Bronchial epithelial cell (primary cell): ENCODE measurements around the gene CENPM. TPM values are rescaled to one million over a fixed set of nuclear protein-coding genes. Genes with fewer than 3 reads are reported as not detected.

Experiments
- DNase-seq: peaks from one replicate; pipeline ENCODE4 v3.0.0-alpha.2; 2010; ENCODE audit warnings: low read depth
- FAIRE-seq: peaks from 2 replicates; lab custom pipeline; 2011; peaks lifted over from hg19 to GRCh38; lab: Jason Lieb, UNC
- H3K27me3 ChIP-seq: 2 replicates; pipeline ENCODE4 v1.5.1; 2011; ENCODE audit warnings: low read length; ENCODE audit not compliant: control insufficient read depth, insufficient read depth
- H3K36me3 ChIP-seq: 2 replicates; pipeline ENCODE4 v1.5.1; 2011; ENCODE audit warnings: low read length; ENCODE audit not compliant: control insufficient read depth, insufficient read depth
- H3K4me3 ChIP-seq: 2 replicates; pipeline ENCODE4 v1.5.1; 2011; ENCODE audit warnings: mild to moderate bottlenecking, low read depth, low read length, control low read depth
- total RNA-seq: library from RNA; depleted of rRNA; stranded (reverse); fragments of >200 nt; gene quantifications from 2 replicates; pipeline ENCODE4 v1.2.1, GENCODE V29; 2014
- TF ChIP-seq, protein P1 (sequence below): IDR thresholded peaks from 2 replicates; pipeline ENCODE4 v1.5.1; 2011; ENCODE audit warnings: mild to moderate bottlenecking, moderate library complexity, low read length, control low read depth, inconsistent platforms; ENCODE audit not compliant: insufficient read depth, severe bottlenecking

Gene CENPM, protein sequence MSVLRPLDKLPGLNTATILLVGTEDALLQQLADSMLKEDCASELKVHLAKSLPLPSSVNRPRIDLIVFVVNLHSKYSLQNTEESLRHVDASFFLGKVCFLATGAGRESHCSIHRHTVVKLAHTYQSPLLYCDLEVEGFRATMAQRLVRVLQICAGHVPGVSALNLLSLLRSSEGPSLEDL
- total RNA-seq, result 1.3 and 3.5 TPM in 2 replicates

DNA sequence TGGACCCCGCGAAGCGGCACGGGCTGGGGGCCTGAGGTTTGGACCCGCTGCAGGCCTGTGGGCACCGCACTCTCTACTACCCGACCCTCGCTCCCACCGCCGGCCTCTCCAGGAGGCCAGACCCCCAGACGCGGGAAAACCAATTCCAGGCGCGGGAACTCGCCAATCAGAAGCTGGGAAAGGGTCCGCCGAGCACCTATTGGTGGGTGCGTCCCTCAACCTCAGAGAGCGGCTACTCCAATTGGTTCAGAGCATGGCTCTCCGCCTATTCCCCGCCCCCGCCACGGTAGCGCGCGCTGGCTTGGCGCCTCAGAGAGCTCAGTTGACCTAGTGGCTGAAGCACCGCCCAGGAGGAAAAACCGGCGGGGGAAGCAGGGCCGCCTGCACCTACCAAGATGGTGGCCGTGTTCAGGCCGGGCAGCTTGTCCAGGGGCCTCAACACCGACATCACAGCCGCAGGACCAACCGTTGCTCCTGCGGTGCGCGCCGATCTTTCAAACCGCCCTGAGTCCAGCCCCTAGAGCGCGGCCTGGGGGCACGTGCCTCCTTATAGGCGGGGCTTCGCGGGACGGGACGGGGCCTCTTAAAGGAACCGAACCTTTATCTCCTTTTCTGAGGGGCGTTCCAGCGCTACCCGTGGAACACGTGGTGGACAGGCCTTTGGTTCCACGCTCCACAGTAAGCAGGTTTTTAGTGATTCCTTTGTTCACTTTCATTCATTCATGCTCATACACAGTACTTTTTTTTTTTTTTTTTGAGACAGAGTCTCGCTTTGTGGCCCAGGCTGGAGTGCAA lies at the start of gene CENPM:
Gene CENPM (minus strand): TSS at position 524 of the 795 bp plus-strand sequence. CDS start 76 bp downstream, at position 448.
- FAIRE-seq (no peak), DNase-seq (peak; percentile 86)
- Histone ChIP-seq H3K4me3 (peak within 1 kb of the TSS; percentile 74), H3K36me3 (no peaks in the 10 kb centered on the region), H3K27me3 (no peaks in the 10 kb centered on the region)
- TF ChIP-seq, protein P1, sequence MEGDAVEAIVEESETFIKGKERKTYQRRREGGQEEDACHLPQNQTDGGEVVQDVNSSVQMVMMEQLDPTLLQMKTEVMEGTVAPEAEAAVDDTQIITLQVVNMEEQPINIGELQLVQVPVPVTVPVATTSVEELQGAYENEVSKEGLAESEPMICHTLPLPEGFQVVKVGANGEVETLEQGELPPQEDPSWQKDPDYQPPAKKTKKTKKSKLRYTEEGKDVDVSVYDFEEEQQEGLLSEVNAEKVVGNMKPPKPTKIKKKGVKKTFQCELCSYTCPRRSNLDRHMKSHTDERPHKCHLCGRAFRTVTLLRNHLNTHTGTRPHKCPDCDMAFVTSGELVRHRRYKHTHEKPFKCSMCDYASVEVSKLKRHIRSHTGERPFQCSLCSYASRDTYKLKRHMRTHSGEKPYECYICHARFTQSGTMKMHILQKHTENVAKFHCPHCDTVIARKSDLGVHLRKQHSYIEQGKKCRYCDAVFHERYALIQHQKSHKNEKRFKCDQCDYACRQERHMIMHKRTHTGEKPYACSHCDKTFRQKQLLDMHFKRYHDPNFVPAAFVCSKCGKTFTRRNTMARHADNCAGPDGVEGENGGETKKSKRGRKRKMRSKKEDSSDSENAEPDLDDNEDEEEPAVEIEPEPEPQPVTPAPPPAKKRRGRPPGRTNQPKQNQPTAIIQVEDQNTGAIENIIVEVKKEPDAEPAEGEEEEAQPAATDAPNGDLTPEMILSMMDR, result no peak

DNA sequence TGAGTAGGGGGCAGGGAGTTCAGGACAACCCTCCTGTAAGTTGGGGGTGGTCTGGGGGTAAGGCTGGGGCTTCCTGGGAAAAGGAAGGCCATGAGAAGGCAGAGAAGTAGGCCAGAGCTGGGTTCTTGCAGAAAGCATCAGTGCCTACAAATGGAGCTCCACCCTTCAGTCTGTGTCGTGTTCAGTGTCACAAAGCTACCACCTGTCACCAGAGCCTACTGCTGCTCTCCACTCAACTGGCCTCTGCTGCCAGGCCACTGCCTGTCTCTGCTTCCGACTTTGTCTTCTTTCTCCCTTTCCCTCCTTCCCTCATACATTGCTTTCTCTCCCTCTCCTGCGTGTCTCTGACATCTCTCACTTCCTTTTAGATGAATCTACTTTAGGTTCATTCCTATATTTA lies 48.3 kb upstream of the CENPM start:
- TF ChIP-seq, protein P1, result no peak
- FAIRE-seq (no peak), DNase-seq (no peak)
- Histone ChIP-seq H3K36me3 (no peaks in the 10 kb centered on the region), H3K27me3 (no peaks in the 10 kb centered on the region), H3K4me3 (no peak overlapping the region)

DNA sequence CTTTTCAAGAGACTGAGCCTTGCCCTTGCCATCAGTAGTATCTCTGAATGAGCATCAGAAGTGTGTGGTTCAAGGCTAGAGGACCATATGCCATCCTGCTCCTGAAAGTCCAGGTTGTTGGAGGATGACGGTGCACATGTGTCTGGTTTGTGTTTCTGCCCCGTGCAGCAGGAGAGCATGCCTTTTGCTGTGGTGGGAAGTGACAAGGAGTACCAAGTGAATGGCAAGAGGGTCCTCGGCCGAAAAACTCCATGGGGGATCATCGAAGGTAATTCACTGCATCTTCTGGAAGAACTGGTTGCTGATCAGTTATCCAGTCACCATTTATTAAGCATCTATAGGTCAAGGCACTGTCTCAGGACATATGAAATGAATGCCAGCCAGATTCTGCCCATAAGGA lies 45.5 kb upstream of the CENPM start:
- TF ChIP-seq, protein P1, result no peak
- Histone ChIP-seq H3K36me3 (no peaks in the 10 kb centered on the region), H3K4me3 (no peak overlapping the region), H3K27me3 (no peaks in the 10 kb centered on the region)
- FAIRE-seq (no peak), DNase-seq (no peak)

DNA sequence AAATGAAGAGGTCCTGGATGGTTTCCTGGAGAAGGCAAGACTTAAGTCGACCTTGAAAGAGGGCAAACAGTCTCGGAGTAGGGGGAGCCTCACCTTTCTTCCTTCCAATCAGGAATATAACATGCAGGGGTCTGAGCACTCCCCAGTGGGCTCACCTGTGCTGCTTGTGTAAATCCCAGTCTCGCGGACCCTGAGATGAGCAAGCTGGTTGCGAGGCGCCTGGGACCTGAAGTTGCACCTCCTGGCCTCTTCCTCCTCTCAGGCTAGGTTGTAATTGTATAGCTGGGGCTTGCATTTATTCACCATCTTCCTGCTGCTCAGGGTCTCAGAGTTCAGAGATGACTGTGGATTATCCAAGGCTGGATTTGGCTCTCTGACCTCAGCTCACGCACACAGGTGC lies 44.2 kb upstream of the CENPM start:
- DNase-seq (no peak), FAIRE-seq (no peak)
- TF ChIP-seq, protein P1, result no peak
- H3K36me3 ChIP-seq, result no peaks in the 10 kb centered on the region
- no peak overlapping the region for H3K4me3 ChIP-seq
- no peaks in the 10 kb centered on the region for H3K27me3 ChIP-seq

DNA sequence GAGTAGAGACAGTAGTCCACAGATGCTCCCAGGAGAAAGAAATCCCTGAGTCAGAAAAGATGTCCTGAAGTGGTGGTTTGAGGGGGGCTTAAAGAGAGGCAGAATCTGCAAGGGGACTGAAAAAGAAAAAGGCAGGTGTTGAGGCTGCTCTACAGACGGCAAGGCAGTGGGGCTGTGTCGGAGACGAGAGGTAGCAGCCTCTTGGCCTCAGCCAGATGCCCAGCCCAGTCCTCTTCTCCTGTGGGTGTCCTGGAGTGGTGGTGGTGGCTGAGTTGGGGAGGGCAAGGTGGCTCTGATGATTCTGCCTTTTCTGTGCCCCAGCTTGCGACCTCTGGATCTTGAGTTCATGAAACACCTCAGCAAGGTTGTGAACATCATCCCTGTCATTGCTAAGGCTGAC lies 42.3 kb upstream of the CENPM start:
- DNase-seq (no peak), FAIRE-seq (no peak)
- no peaks in the 10 kb centered on the region for H3K36me3 ChIP-seq
- H3K27me3 ChIP-seq, result no peaks in the 10 kb centered on the region
- H3K4me3 ChIP-seq, result no peak overlapping the region
- TF ChIP-seq, protein P1, result no peak
